Stimulated activated CD4-positive, alpha-beta T cell treated with anti-CD3 and anti-CD28 coated beads, Interleukin-12 subunit alpha, Interleukin-12 subunit beta, amount 100 ng/mL, for 48 hours (primary cell): ENCODE measurements around the gene DVL1.

ENCODE experiments used
- DNase-seq, 3 donors: peaks; one replicate each; pipeline ENCODE4 v3.0.0-alpha.2; 2020; ENCODE audit warnings: low read depth in 2 of 3, low spot score in 1 of 3

DVL1 gene

GRCh38 chr1:1356796-1357401, 7.7 kb upstream of the DVL1 start:
- DNase-seq: no peak

- no peak for DNase-seq
Observed at GRCh38 chr1:1356166-1356795, 7.1 kb upstream of the DVL1 start.

DNA sequence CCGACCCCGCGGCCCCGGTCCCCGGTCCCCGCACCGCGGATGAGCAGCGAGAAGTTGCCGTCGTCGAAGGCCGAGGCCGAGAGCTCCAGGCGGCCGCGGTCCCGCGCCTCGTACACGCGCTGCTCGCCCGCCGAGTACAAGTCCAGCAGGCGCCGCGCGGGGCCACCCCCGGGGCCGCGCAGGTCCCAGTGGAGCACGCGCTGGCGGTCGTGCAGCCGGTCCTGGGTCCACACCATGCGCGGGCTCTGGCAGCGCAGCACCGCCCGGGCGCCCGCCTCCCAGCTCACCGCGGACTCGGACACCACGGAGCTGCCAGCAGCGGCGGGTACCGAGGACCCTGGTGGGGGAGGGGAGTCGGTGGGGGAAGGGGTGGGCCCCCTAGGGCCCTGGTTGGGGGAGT, 6.2 kb upstream of the DVL1 start:
- DNase-seq: no peak

GRCh38 chr1:1354271-1355247, 5.3 kb upstream of the DVL1 start:
- DNase-seq: no peak

GRCh38 chr1:1353389-1354151, 4.4 kb upstream of the DVL1 start:
- DNase-seq: no peak

DNA sequence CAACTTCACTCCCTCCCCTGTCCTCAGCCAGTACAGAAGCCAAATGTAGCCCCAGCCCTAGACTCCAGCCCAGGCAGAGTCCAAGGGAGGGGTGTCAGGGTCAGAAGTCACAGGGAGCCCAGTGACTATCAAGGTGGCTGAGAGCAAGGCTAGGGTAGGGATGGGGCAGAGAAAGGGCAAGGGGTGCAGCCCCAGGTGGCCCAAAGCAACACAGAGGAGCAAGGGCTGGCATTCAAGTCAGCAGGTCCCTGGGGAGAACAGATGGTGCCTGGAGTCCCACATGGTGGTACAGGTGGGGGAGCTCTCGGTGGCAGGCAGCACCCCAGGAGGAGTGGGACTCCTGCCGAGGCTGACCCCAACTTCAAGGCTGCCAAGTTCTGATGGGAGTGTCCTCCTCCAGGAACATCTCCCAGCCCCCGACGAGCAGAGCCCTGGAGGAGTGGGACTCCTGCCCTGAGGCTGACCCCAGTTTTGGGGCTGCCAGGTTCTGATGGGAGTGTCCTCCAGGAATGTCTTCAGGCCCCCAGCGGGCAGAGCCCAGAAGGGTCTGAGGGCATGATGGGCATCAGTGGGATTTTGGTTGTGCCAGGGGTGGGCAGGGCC, 3.7 kb upstream of the DVL1 start:
- no peak for DNase-seq

DNA sequence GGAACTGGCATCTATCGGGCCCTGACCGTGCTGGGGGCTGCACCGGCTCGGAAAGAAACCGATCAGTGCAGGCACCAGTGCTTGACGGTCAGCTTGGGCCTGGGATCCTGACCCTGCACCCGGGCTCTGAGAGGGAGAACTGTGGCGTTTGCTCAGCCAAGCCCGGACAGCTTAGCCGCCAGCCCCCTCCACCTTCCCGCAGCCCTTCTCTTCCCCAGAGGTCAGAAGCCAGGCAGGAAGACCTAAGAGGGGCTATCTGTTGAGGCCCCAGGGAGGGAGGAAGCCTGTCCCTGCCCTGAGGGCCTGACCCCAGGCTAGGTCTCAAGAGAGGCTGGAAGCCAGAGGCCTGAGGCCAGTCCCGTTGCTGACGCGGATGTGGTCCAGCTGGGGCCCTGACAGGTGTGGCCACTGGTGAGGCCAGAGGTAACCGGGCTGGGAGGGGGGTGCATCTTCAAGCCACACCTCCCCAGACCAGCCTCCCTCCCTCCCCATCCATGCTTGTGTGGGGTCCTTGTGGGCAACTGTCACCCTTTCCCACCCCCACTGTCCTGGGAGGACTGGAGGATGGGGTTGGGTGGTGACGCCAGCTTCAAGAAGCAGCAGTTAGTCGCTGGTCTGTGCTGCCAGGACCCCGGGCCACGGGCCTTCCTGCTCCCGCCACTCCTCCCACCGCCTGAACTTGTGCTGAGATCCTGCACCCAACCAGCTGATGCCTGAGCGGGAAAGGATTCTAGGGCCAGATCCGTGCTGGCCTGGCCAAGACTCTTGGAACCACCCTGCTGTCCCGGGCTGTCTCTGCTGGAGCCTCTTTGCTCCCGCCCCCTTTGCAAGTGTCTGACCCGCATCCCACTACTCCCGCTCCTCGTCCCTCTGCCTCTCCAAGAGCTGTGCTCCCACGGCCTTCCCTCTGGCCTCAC, 2.6 kb upstream of the DVL1 start:
- no peak for DNase-seq

- no peak for DNase-seq
Observed at GRCh38 chr1:1348420-1349255, 580 bp downstream of the DVL1 start.

DNA sequence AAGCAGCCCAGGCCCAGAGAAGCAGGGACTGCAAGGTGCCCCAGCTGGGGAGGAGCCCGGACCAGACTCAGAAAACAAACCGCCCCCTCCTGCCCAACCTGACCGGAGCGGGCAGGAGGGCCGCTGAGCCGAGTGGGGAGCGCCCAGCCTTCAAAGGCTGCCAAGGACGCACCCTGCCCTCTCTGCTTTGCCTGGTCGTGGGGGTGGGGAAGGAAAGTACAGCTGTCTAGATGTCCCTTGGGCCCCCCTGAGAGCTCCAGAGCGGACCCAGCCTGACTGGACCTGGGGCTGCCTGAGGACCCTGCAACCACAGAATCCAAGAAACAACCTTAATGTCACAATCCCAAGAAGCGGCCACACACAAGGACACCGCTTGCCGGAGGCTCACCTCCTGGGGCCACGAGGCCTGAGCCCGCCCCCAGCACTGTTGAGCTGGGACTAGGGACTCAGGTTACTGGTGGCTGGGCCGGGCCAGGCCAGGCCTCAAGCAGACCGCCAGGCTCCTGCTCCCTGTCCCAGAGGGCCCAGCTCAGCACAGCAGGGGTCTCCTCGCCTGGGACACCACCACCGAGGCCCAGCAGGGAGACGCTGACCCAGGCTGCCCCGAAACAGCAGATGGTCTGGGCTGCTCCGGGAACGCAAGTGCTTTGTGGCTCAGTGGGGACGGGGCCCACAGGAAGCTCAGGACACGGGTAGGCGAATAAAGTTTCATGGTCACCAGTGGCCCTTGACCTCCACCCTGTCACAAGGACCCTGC, 1.4 kb downstream of the DVL1 start:
- DNase-seq: no peak

GRCh38 chr1:1347026-1347595, 2.1 kb downstream of the DVL1 start:
- DNase-seq: no peak

- DNase-seq: no peak
Observed at GRCh38 chr1:1346501-1346890, 2.7 kb downstream of the DVL1 start.

- DNase-seq: no peak
Observed at GRCh38 chr1:1345860-1346500, 3.2 kb downstream of the DVL1 start.

DNA sequence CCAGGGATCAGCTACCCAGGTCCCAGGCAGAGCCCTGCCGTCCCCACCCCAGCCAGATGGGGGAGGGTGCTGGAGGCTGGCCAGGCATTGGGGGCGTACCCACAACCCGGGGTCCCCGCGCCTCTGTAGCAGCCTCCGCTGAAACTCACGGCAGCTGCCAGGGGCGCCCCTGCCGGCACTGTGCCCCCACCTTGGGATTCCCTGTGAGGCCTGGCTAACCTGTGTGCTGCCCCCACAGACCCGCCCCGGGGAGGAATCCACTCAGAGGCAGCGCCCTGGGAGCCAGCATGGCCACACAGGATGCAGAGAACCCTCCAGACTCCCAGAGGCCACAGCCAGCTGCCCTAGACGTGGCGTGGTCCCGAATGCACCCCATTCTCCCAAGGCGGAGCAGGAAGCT, 3.8 kb downstream of the DVL1 start:
- DNase-seq: no peak

DNA sequence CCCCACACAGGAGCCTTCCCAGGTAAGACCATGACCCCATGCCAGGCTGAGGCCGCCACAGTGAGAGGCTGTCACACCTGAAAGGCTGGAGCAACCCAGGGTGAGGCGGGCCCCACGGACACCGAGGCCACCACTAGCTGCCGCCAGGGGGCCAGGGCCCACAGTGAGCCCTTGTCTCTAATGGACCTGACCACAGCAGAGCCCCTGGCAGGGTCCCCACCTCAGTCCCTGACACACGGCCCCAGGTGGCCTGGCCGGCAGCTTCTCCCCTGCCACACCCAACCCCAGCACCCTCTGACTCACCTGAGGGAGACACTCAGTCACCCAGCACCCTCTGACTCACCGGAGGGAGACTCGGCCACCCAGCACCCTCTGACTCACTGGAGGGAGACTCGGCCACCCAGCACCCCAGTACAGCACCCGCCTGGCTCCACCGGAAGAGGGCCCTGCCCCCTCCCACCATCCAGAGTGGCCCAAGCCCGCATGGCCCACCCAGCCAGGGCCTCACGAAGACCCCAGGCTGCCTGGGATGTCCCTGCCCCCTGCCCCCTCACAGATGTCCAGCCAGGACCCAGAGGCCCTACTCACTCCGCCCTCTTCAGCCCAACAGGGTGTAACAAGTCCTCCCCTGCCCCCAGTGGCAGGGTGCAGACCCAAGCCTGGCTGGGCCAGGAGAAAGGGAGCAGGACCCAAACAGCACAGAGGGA, 4.4 kb downstream of the DVL1 start:
- DNase-seq: peak in 2 of 3 donors; percentile 37 to 55

DNA sequence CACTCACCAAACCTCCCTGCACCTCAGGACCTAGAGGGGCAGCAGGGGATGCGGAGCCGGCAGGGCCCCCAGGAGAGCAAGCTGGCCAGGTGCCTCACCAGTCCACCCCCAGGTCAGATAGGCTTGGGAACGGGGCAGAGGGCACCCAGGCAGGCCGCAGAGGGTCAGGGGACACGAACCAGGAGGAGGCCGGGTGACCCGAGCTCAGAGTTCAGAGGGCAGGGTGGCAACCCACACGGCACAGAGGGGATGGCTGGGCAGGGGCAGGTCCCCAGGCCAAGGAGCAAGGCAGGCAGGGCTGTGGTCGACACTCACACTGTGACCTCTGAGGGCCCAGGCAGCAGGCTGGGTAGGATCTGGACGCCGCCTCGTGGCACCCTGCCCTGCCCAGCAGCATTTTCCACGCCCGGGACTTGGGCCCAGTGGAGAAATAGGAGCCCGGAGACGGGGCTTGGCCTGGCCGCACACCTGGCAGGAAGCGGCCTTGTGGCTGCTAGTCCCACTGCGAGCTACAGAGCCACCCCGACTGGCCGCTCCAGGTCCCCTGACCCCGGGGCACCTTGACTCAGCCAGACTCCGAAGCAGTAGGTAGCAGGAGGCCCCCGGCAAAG, 5.3 kb downstream of the DVL1 start:
- DNase-seq: no peak

DNA sequence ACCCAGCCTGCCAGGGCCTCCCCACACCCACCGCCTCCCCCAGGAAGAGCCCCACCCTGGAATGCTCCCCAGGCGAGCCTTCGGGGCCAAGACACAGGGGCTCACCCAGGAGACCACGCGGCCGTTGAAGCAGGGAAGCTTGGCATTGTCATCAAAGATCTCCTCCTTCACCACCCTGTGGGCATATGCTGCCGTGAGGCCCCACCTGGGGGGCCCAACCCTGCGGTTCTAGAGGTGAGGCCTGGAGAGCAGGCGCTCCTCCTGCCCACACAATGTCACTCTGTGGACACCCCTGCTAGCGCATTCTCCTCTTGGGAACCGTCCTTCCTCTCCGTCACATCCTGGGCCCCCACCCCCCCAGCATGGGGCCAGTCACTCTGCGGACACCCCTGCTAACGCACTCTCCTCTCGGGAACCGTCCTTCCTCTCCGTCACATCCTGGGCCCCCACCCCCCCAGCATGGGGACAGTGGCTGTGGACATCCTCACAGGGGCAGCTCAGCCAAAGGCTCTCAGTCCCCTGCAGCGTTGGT, 6.6 kb downstream of the DVL1 start:
- no peak for DNase-seq
